HG03196 (cell line): ENCODE results near the gene JAM2.
A peak's percentile ranks its signal among the peaks of the same experiment; 100 is the strongest.
"Not testable (repeated sequence)": the region's sequence is repeated elsewhere in the genome, so short reads cannot be mapped to it uniquely, and the experiment has no call there.

ENCODE experiments used
- ATAC-seq: cut with Tn5 transposase; IDR thresholded peaks from one replicate; pipeline ENCODE4 v1.9.1; 2021; ENCODE audit not compliant: unreplicated experiment

The JAM2 gene, protein sequence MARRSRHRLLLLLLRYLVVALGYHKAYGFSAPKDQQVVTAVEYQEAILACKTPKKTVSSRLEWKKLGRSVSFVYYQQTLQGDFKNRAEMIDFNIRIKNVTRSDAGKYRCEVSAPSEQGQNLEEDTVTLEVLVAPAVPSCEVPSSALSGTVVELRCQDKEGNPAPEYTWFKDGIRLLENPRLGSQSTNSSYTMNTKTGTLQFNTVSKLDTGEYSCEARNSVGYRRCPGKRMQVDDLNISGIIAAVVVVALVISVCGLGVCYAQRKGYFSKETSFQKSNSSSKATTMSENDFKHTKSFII

DNA sequence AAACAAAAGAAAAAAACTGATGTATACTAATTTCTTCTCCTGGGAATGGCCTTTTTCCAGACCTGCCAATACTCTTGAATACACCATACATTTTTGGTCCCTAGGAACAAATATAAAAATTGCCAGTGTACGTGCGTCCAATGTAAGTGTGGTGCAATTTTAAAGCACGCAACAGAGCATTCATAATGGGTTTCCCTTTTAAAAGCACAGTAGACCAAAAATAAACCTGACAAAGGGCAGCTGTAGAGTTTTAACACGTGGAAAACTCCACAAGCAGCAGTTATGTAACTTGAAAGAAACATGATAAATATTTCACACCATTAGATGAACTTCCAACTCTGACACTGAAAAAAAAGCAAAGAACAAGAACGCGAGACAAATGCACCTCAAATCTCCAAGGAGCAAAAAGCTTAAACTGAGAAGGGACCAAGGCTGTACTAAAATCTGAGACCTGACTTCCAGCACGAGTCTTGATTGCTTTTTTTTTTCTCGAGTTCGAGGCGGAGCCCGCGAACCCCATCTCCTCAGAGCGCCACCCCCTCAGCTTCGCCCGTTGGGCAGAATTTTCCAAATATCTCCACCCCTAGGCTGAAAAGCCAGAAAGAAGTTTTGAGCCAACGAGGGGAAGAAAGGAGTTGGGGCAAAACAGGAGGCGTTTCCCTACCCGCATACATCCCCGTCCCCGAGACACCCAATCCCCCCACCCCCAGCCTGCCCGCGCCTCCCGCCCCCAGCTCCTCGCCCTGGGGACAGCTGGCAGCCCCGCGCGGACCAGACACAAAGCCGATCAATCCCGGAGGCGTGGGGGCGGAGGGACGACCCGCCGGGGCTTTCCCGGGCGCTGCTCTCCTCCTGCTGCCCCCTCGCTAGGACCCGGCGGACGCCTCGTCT is at the start of gene JAM2:
Gene JAM2, plus strand, starts transcription at position 599 of the 891 bp plus-strand sequence. CDS start 564 bp downstream, outside the sequence.
- ATAC-seq = peak; percentile 49

DNA sequence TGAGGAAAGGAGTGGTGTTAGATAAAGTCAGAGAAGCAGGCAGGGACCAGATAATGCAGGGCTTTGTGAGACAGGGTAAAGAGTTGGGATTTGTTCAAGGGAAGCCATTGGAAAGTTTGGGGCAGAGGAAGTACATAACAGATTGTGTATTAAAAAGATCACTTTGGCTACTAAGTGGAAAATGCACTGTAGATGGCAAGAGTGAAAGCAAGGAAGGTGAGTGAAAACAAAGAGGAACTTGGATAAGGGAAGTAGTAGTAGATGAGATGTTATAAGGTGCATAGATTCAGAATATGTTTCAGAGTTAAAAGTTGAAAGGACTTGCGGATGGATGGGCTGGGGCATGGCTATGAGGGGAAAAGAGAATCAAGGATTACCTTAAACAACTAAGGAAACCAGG is 49.2 kb upstream of the JAM2 start:
- no peak for ATAC-seq

DNA sequence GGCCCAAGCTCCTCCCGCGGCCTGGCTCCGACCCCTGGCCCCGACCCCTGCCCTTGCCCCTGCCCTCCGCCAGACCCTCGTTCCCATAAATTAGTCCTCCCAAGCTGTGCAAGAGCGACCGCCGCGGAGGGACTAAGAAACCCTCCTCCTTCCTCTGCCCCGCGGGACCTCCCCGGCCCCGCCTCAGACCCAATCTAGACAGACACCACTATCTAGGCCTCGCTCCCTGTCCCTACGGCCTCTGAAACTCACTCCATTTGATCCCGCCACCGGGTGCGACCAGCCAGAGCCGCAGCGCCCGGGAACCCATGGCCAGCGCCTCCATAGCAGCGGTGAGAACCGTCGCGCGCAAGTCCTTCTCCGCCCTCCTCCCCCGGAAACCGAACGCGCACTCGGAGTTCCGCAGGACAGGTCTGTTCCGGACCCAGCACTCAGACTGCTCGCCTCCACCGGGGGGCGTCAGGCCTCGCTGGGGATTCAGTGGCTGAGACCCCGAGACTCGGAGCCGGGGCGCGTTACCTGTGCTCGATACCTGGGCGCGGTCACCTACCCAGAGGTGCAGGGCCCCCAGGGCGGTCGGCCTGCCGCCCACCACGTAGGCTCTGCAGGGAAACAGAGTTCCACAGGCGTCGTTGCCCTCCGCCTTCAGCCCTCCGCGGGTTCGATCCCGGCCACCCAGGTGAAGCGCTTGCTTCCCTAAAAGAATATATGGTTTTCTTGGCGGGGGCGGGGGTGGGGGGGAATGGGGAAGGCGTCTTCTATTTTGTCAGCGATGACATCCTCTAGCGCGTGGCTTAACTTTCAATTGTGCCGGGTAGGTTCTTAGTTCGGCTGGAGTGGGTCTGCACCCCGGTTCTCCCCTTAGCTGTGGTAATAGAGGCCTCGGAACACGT is 31.7 kb upstream of the JAM2 start, which contains the start of gene MRPL39:
Gene MRPL39, minus strand, starts transcription at position 331 of the 893 bp plus-strand sequence. Its CDS starts 6 bp downstream, at position 325.
- ATAC-seq = peak; percentile 94

DNA sequence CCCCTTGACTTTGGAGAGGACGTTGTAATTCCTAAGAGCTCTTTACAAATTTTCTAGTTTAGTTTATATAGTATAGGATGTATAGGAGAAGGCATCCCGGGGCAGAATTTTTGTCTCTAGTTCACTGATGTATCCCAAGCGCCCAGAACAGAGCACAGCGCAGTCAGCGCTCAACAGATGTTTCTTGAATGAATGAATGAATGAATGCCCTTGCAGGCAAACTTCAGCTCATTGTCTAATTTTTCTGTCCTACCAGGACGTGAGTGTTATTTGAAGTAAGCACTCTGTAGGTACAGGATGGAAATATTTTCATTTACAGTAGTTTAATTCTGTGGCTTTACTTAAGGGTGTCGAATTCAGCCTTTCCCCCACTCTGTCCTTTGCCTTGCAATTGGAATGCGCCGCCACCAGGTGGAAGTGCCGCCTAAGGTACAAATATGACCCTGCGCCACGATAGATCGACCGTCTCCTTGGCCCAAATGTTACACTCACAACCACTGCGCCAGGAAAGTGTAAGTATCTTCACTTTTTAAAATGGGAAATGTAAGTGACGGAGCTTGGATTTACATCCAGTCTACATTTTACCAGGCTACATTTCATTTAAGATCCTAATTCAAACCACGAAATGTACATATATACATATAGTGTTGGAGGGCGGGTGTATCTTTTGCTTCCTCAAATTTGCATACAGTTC is 30.9 kb upstream of the JAM2 start:
- ATAC-seq = peak; percentile 76

DNA sequence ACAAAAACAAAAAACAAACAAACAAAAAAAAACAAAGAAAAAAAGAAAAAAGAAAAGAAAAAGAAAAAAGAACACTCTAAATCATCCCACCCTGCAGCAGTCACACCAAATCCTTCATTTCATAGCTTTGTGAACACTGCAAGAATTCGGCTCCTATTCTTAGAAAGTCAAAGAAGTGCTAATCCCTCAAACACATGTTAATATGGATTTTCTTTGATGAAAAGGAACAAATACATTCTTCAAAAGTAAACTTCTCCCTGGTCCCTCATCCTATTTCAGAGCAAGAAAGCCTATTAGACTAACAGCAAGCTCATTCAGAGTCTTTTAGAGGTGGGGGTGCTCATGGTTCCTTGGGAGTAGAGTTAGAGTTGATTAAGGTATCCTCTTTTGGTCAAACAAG is 24.6 kb upstream of the JAM2 start:
- ATAC-seq = no peak

DNA sequence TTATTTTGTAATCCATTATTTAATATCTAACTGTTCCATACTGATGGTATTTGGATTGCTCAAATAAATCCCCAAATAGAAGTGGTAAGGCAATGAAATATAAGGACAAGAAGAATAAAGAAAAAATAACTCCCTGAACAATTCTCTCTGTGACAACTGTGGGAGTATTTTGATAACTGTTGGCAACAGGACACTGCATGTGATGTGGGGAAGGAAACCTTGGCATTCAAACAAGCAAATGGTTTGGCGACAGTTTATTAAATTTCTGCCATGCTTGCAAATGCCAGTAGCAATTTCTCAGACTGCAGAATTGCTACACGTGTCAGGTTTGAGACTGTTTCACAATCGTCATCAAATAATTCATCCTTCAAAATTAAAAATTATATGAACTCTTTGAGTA is 23.2 kb upstream of the JAM2 start:
- no peak for ATAC-seq

DNA sequence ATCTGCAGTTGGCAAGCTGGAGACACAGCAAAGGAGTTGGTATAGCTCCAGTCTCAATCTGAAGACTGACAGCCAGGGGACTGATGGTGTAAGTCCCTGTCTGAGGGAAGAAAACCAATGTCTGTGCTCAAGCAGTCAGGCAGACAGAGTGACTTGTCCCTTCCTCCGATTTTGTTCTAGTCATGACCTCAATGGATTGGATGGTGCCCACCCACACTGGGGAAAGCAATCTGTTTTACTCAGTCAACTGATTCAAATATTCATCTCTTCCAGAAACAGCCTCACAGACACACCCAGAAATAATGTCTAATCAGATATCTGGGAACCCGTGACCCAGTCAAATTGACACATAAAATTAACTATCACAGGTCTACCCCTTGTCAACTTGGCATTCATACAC is 19.9 kb upstream of the JAM2 start:
- ATAC-seq = no peak

DNA sequence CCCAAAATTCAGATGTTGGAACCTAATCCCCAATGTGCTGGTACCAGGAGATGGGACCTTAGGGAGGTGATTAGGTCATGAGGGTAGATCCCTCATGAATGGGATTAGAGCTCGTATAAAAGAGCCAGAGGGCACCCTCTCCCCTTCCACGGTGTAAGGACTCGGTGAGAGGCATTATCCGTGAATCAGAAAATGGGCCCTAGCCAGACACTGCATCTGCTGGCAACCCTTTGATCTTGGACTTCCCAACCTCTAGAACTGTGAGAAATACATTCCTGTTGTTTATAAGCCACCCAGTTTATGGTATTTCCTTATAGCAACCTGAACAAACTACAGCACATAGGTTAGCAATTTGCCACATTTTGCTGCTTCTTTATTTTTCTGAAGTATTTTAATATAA is 14.5 kb upstream of the JAM2 start:
- no peak for ATAC-seq

DNA sequence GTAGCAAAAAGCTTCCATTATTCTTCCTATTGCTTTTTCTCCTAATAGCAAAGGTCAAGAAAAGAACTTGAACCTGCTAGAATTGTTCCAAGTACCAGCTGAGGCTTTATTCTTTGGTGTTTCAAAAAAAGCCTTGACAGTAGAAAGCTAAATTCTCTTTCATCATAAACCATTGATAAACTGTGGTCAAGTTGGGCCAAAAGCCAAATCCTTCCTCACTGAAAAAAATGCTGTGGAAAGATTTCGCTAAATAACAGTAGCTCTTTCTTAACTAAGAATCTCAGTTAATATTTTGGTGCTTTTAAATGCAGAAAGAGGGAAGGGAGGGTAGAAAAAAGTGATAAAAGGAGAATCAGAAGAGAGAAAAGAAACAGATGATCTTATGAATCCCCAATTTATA is 14.0 kb upstream of the JAM2 start:
- ATAC-seq = no peak

DNA sequence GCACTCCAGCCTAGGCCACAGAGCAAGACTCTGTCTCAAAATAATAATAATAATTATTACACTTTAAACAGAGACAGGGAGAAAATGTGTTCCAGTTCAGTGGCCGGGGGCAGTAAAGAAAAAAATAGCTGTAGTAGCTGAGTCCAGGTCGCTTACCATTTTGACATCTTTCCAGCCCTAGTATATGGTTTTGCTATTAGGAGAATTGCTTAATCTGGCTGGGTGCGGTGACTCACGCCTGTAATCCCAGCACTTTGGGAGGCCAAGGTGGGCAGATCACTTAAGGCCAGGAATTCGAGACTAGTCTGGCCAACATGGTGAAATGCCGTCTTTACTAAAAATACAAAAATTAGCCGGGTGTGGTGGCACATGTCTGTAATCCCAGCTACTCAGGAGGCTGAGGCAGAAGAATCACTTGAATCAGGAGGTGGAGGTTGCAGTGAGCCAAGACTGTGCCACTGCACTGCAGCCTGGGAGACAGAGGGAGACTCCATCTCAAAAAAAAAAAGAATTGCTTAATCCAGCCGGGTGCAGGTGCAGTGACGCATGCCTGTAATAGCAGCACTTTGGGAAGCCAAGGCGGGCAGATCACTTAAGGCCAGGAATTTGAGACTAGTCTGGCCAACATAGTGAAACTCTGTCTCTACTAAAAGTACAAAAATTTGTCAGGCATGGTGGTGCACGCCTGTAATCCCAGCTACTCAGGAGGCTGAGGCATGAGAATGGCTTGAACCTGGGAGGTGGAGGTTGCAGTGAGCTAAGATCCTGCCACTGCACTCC is 13.1 kb upstream of the JAM2 start:
- ATAC-seq = not testable (repeated sequence)

DNA sequence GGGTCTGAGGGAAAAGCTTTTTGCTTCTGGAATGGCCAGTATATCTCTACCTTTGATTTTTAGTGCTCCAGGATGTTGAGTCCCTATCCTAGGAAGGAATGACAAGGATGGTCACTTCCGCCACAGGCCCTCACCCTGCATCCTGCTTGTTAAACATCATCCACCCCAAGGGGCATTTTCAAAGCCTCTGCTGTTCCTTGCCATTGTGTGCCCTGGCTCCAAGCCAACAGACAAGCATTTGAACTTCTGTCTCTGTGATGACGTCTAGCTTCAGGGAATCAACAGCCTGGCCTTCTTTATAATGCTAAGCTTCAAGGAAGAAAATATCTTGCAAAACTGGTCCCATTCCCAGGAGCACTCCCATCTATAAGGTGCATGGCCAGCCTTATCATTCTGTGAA is 12.3 kb upstream of the JAM2 start:
- ATAC-seq = no peak

DNA sequence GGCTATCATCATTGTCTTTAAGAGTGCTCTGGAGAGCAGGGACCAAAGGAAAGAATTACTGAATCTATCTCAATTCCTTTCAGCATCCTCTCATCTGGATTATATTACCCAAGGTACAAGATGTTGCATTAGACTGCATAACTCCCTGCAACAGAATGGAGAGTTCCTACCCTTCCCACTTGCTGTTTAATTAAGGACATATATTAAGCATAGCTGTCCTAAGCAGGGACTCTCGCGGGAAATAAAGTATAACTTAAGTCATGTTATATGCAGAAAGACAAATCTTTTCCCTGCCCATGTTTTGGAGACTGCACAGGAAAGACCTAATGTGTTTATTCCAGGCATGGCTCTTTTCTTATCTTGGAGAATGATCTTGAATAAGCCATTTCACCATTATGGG is 6.8 kb upstream of the JAM2 start:
- no peak for ATAC-seq

DNA sequence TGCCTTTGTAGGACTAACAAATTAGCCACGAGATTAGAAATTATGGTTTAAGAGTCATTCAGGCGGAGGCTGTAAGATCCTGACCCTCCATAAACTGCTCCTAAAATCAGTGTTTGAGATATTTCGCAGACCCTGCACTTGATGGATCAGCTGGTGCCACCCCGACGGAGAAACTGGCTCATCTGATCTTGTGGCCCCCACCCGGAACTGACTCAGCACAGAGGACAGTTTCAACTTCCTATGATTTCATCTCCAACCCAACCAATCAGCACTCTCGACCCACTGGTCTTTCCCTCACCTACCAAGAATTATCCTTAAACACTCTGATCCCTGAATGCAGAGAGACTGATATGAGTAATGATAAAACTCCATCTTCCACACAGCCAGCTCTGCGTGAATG is 3.7 kb upstream of the JAM2 start:
- no peak for ATAC-seq

DNA sequence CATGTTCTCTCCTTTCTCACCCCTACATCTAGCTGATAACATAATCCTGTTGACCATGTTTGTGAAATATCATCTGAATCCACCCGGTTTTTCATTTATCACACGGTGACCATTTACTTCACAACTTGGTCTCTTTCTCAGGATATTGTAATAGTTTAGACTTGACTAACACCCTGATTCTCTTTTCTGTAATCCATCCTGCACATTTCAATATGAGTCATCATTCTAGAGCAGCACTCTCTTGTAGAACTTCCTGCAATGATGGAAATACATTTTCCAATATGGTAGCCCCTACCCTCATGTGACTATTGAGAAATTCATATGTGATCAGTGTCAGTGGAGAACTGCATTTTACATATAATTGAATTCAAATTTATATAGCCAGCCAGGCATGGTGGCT is 2.3 kb upstream of the JAM2 start:
- ATAC-seq = no peak

DNA sequence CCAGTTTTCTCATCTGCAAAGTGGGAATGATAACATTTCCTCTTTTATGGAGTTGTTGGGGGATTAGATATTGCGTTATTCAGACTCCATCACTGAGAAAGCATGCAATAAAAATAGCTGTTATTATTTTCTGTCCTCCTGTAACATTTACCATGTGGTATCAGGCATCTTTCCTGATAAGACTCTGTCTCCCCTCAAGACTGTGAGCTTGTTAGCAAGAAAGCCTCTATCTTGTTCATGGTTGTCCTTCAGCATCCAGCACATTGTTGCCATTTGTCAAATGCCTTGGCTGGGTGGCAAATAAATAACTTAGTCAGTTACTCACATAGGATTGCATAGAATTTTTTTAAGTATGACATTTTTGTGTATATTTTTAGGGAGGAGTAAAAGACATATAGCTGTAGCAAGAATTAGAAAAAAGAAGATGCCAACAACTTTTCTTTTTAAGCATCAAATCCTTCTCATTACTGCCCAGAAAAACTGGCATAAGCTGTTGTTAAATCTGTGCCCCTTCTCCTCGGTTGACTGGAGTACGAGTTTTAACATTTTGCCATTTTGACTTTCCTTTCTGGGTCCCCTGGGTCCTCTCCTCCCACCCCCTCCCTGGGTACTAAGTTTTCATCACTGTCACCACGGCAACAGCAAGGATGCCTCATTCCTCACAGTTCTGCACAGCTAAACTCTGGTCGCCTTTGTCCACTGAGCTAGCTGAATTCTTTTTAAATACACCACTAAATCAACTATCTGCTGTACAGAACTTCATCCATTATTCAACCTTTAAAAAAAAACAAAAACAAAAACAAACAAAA is 1.0 kb upstream of the JAM2 start:
- no peak for ATAC-seq

DNA sequence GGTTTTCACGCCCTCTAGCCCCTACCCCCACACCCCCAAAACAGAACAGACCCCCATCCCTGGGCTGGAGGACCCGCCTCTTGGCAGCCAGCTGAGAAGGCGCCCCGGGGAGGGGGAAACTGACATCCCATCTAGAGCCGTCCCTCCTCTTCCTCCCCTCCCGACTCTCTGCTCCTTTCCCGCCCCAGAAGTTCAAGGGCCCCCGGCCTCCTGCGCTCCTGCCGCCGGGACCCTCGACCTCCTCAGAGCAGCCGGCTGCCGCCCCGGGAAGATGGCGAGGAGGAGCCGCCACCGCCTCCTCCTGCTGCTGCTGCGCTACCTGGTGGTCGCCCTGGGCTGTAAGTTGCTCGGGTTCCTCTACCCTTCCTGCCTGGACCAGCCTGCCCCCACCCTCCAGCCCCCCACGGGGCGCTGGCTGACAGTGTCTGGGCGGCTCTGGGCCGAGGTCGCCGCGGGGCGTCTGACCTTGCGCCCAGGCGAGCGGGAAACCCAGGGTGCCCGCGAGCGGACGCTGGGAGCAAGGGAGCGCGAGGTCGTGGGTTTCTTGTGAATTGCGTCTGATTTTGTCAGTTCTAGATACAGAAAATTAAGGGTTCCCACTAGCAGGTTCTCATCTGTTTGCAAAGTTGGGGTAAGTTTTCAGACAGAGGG is 618 bp downstream of the JAM2 start:
- ATAC-seq = peak; percentile 66

DNA sequence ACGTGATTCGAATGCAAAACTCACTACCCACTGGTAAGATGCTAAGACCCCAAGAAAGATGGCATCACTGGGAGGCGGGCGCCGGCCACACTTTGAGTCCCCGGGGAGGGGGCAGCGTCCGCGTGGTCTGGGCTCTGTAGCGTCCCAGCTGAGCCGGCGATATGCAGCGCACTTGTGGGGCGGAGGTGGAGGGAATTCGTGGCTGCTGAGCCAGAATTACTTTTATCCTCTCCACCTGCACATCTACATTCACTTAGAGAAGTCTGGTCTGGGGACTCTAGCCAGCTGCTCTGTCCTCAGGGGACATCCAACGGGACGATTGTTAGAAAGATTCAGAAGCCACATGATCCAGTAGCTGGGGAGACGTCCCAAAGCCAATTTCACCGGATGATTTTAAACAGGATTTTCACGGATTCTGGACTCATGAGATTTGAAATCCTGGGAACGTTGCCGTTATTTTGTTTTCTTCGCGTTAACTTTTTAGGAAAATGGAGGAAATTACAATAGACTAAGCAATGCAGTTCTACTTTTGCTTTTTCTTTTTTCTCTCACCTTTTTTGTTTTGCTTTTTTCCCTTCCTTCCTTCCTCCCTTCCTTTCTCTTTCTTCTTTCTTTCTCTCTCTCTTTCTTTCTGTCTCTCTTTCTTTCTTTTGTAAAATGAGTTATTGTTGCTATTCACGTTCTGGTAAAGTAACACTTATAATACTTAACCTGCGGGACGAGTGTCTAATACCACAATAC is 1.3 kb downstream of the JAM2 start:
- peak; percentile 28 for ATAC-seq

DNA sequence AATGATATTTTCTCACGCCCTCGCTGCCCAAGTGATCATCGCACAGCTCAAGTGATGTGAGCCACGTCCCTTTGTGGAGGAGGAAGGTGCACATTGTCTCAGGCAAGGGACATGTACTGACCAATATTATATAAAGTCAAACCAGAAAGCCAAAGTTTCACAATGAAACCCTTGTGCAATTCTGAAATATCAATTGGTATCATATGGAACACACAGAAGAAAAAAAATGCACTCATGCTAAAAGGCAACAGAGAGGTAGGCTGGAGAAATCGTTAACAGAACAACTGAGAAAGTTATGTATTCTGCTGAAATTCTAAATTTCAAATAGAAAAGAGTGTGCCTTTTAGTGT is 1.9 kb downstream of the JAM2 start:
- no peak for ATAC-seq
